ENCODE results near the gene MCFD2.

GRCh38 chr2:46857871-46858701, 57.5 kb downstream of the MCFD2 start:
- TF ChIP-seq CTCF (IDR thresholded peaks at IDR 0.05) (no peak), EZH2 (IDR thresholded peaks at IDR 0.05) (no peak)

All from neural progenitor cell (in vitro differentiated cells).